GM18505 (cell line): ENCODE data around the gene MAP4K4.

ENCODE experiments used
- ATAC-seq: cut with Tn5 transposase; IDR thresholded peaks from one replicate; pipeline ENCODE4 v1.9.1; 2021; ENCODE audit not compliant: unreplicated experiment
- POLR2A ChIP-seq: IDR thresholded peaks from 4 replicates; pipeline ENCODE4 v1.6.1; 2011; ENCODE audit warnings: borderline replicate concordance; ENCODE audit not compliant: insufficient read depth, insufficient read length; ENCODE audit errors: extremely low read depth

Gene MAP4K4

GRCh38 chr2:101718993-101719571 is 21.6 kb downstream of the MAP4K4 start:
- no peak for ATAC-seq
- no peak for TF ChIP-seq POLR2A

DNA sequence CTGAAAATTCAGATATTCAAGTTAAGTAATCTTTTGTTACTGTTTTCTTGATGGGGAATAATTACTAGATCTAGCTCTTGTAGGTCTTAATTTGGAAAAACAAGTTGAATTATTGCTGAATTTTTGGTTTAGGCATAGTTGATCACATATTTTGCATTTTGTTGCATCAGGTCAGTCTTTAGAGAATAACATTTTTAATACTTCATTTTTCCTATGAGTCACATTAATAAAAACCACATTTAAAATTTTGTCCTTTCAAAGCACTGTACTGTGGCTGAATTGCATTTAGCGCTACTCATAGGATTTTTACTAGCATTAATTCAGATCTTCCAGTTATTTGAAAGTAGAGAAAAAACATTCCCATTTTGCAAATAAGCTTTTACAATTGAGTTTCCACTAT is 23.2 kb downstream of the MAP4K4 start:
- ATAC-seq: no peak
- TF ChIP-seq POLR2A: no peak

DNA sequence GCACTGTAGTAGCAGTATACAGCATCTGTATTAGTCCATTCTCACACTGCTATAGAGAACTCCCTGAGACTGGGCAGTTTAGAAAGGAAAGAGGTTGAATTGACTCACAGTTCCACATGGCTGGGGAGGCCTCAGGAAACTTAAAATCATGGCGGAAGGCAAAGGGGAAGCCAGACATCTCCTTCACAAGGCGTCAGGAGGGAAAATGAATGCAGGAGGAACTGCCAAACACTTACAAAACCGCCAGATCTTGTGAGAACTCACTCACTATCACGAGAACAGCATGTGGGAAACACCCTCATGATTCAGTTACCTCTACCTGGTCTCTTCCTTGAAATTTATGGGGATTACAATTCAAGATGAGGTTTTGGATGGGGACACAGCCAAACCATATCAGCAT is 25.4 kb downstream of the MAP4K4 start:
- ATAC-seq: no peak
- no peak for TF ChIP-seq POLR2A

DNA sequence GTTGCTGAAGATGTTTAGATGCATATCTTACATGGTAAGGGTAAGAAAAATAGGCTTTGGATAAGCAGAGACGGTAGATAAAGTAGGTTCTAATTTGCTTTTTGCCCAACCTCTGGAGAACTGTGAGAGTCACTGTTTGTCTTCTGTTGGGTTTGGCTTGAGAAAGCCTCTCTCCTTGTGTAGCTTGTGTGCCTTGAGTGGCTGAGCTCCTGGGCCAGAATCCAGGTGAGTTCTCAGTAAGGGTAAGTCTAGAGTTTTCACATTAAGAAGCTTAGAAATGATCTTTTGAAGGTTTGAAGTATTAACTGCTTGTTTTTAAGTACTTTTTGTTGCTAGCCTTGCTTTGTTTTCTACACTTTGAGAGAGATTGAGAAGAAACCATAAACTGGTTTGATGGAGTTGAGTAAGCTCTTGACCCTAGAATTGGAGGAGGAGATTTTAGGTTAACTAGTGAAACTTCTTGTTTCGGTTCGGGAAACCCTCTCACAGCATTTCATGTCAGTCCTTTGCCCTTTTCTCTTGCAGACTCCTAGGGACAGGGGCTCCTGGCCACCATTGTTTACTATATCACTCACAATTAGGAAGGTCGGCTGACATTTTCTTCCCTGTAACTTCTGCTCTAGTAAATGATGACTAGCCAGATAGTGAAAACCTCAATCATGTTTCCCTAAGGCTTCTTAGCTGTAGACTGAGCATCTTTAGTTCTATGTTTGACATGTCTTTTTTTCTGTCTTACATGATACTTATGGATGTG is 26.0 kb downstream of the MAP4K4 start:
- ATAC-seq: no peak
- TF ChIP-seq POLR2A: no peak

- no peak for ATAC-seq
- TF ChIP-seq POLR2A: no peak
These were observed 26.6 kb downstream of the MAP4K4 start for GRCh38 chr2:101724125-101724474.

GRCh38 chr2:101725038-101725437 is 27.5 kb downstream of the MAP4K4 start:
- no peak for ATAC-seq
- TF ChIP-seq POLR2A: no peak

GRCh38 chr2:101725515-101726192 is 28.1 kb downstream of the MAP4K4 start:
- TF ChIP-seq POLR2A: no peak

DNA sequence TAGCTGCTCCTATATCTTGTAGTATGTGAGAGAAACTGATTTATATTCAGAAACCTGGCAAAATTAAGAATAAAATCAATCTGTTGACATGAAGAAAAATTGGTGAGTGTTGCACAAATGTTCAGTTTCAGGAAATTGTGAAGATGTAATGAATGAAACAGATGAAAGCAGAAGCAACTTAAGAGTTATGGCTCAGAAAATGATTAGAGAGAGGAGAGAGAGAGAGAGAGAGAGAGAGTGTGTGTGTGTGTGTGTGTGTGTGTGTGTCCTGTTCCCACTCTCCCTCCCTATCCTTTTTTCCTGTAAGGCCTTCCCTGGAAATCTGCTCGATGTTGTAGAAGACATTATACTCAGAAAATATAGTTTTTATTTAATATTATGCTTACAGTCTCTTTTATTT is 31.4 kb downstream of the MAP4K4 start:
- ATAC-seq: no peak
- TF ChIP-seq POLR2A: no peak

More at GRCh38 chr2:101725515-101726192, 28.1 kb downstream of the MAP4K4 start:
- no peak for ATAC-seq

- ATAC-seq: no peak
- TF ChIP-seq POLR2A: no peak
These were observed 32.1 kb downstream of the MAP4K4 start for GRCh38 chr2:101729521-101730190.

DNA sequence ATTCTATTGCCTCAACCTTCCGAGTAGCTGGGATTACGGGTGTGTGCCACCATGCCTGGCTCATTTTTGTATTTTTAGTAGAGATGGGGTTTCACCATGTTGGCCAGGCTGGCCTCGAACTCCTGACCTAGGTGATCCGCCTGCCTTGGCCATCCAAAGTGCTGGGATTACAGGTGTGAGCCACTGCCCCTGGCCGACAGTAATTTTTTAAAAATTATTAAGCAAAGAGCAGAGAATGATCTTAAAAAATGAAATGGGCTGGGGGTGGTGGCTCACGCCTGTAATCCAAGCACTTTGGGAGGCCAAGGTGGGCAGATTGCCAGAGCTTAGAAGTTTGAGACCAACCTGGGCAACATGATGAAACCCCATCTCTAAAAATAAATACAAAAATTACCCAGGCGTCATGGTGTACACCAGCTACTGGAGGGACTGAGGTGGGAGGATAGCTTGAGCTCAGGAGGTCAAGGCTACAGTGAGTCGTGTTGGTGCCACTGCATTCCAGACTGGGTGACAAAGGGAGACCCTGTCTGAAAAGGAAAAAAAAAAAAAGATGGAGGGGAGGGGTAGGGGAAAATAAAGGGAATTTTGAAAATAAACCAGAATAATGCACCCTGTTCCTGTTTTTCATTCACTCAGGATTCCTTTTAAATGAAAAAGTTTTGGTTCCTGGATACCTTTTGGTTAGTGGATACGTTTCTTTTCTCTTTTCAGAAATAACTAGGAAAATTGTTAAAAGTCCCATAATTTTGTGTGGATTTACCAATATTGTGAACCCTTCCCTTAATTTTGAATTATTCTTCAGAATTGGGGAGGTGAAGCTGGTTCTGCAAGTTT is 33.9 kb downstream of the MAP4K4 start:
- no peak for TF ChIP-seq POLR2A
- no peak for ATAC-seq

DNA sequence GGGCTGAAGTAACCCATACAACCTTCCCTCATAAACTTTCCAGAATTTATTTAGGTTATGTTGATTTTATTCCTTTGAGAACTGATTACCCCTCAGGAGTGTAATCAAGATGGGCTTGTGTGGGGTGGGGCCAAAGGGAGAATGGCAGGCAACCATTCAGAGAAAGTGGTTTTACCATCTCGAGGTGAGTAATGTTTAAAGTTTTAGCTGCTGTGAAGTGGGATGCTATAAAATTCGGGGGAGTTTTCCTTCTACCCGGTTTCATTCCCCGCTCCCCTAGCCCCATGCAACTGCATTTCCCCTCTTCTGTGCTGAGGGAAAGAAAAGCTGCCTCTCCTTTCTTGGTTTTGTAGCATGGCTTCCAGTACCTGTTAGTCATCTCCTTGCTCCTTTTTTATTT is 34.7 kb downstream of the MAP4K4 start:
- ATAC-seq: no peak
- TF ChIP-seq POLR2A: no peak

DNA sequence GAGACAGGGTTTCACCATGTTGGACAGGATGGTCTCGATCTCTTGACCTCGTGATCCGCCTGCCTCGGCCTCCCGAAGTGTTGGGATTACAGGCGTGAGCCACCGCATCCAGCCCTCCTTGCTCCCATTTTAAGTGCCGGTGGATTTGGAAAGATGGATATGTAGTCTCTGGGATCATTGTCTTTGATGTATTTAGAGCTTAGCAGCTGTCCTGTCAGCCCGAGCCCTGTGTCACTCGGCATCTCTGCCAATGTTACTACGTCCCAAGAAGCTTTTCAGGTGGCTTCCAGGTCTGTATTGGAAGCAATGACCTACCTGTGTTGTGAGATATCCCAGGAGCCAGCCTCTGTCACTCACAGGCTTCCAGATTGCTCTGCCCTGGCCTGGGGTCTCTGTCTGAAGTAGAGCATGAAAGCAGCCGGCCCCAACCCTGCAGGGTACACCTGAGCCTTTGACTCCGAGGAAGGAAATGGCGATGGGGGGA is 35.3 kb downstream of the MAP4K4 start:
- no peak for ATAC-seq
- no peak for TF ChIP-seq POLR2A
